Activated CD8-positive, alpha-beta memory T cell treated with anti-CD3 and anti-CD28 coated beads, Interleukin-2, amount 50 U/mL, for 24 hours (primary cell): ENCODE results near the gene UNG.
"Not testable (repeated sequence)": the region's sequence is repeated elsewhere in the genome, so short reads cannot be mapped to it uniquely, and the experiment has no call there.

Source experiments
- DNase-seq: peaks from one replicate; pipeline ENCODE4 v3.0.0-alpha.2; 2020; ENCODE audit errors: extremely low read depth

UNG gene

DNA sequence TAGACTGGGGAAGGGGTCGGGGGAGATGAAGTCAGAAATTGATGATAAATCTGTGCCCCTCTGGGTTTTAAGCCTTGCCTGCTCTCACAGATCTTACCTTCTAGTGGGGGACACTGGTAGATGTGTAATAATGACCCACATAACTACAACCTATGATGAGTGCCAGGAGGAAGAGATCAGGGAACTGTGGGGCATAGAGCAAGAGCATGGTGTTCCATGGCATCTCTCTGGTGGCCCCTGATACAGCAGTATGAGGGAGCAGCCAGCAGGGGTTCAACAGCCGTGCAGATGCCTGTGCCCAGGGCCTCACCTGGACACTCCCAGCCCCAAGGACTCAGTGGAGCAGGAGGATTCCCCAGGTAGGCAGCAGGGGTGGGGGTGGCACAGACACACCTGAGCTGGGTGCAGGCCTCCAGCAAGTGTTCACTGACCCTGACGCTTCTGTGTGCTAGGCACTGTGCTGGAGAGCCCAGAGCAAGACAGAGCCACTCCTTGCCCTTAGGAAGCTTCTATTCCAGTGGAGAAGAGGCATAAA, 24.0 kb downstream of the UNG start:
- DNase-seq = no peak

DNA sequence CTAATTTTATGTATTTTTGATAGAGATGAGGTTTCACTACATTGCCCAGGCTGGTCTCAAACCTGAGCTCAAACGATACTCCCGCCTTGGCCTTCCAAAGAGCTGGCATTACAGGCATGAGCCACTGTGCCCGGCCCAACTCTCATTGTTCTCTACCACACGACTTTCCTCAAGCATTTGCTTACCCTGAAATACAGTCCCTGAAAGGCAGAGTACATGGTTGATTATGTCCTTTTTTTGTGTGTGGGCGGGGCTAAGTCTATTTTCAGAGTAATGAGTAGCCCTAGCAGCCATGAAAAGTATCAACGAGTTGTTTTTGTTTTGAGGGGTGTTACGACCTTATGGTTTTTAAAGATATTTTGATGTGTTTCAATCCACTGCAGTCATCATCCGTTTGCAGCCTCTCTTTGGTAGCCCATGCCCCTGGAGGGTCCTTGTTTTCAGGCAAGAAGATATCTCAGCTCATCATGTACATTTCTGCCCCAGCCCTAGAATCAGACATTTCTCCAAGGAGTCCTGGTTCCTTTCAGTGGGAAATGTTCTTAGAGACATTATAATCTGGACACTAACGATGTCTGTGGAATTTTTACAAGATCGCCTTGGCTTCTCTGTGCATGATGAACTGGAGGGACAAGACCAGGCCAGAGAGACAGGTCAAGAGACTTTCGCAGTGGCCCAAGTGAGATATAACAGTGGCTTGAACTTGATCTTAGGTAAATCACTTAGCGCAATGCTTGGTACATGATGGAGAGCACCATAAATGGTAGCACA, 27.7 kb downstream of the UNG start:
- DNase-seq = no peak

DNA sequence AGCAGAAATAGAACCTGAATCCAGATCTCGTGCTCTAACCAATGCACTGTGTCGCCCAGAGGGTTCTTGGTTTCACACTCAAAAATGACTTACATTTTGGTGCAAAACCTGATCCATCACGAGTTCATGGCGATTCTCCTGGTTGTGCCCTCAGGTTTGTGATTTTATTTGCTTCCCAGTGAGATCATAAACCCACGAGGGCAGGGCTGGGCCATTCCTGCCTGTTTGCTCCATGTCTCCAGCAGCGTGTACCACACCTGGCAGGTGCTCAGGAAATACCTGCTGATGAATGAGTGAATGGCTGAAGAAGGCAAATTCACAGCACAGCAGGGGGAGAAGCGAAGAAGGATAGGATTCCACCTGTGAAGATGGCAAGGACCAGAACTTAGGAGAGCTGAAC, 28.4 kb downstream of the UNG start:
- DNase-seq = no peak

DNA sequence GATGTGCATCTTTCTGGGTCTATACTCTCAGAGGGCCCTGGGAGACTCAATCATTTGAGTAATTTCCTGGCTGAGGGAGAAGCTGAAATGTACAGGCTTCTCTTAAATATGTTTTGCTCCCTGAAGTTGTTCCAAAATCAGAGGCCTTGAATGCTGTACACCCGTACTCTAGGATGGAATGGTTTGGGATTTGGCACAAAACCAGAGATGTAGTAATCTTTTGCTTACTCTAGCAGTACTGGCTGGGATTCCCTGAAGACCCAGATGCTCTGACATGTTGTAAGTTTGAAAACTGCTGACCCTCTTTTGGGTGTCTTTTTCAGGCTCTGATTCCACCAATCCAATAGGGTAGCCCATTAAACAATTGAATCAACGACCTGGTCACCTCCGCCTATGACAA, 29.4 kb downstream of the UNG start:
- no peak for DNase-seq

DNA sequence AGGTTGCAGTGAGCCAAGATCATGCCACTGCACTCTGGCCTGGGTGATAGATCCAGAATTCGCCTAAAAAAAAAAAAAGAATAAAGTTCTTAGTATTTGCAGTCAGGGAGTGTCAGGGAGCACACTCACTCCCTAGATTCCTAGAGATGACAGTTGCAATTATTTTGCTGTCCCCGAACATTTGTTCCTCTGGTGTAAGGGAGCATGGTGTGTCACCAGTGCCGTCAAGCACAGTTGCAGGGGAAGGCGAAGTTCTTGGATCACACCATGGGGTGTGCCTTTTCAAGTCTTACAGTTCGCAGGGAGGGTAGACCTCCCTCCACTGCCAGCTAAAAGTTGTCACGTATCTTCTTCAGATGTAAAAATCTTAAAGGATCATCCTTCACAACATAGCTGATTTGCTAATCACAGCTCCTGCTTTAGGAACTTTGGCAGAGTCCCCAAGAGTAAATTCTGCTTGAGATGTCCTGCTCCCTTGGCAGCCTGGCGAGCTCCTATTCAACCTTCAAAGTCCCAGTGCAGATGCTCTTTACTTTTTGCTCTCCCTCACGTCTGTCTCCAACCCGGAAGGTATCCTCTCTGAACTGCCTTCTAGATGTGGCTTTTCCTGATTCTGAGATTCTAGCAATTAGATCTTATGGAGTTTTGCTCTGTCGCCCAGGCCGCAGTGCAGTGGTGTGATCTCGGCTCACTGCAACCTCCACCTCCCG, 30.3 kb downstream of the UNG start:
- DNase-seq = no peak

DNA sequence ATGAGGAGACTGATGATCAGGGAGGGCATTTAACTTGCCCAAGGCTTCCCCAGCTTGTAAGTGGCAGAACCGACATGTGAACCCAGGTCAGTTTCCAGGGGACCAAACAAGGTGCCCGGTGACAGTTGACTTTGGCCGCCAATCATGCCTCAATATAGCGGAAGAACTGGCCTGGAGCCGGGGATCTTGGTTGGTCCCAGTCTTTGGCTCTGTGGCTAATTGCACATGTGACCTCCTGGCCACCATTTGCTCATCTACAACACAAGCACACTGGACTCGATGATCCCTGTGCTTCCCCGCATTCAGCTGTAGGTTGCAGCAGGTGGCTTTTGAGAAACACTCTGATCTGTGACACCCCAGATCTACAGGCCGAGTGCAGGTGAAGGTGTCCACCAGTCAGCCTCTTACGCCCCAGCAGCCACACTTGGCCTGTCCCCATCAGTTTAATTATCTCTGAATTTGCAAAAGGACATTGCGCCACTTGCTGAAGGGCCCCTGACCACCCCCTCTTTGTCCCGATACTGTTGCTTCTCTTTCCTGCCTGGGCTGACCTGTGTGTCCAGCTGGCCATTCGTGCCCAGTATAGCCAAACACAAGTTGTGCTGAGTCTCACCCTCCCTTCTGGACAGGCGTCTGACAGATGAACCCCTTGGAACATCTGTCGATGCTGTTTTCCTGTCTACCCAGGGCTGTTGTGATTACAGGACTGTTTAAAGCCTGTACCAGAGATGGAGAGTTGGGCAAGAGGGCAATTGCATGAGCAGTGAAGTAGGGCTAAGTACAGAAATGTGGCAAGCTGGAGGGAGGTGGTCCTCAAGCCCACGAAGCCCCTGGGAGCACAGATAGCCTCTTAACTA, 33.1 kb downstream of the UNG start:
- DNase-seq = no peak

DNA sequence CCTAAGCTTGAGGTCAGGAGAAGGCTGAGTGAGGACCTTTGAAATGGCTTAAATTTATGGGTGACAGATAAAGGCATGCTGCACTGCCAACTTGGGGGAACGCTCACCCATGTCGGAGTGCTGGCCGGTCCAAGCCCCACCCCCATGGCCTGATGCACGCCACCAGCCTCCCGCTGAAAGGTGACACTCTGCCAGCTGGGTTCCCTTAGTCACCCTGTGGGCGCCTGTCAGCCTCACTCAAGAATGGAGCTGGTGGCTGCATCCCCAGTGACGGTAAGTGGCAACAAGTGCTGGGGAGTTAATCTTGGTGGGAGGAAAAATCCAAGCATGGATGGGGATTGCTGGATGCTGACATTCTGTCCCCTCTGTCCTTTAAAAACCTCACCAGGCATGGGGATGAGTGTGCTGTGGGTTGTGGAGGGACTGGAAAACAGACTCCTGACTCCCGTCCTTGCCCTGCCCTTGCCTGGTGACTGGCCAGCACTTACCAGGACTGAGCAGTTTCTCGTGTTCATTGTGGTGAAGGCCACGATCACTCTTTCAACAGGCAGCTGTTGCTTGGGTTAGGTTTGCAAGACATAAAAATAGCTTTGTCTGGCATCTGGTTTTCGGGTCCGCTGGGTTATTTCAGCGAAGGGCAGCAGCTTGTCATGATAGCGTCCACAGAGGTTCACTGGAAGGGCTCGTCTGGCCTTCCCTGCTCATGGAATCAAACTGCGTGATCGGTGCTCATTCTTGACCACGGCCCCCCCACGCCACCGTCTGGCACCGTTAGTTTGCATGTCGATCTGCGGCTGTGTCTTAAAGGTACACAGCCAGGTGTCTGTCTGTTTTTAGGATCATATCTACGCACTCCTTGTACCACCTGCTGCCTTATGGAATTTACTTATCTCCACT, 34.0 kb downstream of the UNG start:
- DNase-seq = no peak

DNA sequence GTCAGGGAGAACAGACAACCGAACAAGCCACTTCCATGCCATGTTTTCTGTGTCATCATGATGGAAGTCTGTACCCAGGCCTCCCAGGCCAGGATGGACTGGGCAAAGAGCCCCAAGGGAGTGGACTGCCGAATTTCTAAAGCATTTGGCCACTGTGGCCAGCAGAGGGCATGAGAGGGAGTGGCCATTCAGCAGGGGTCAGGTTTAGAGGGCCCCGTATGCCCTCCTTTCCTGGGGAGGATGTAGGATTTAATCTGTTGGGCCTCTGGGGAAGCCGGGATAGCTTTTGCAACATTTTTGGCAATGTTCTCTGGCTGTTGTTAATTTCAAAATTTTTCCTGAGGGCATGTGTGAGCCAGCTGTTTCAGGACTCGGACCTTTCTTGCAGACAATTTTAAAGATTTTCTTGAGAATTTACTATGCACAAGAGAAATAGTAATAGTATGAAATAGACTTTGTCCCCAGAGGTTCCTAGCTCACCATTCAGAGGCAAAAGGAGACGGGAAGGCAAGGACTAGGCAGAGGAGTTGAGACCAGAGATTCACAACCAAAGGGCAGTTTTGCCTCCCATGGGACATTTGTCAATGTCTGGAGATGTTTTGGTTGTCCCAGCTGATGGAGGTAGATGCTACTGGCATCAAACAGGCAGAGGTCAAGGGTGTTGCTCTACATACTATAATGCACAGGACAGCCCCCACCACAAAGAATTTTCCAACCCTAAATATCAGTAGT, 37.0 kb downstream of the UNG start:
- DNase-seq = no peak

DNA sequence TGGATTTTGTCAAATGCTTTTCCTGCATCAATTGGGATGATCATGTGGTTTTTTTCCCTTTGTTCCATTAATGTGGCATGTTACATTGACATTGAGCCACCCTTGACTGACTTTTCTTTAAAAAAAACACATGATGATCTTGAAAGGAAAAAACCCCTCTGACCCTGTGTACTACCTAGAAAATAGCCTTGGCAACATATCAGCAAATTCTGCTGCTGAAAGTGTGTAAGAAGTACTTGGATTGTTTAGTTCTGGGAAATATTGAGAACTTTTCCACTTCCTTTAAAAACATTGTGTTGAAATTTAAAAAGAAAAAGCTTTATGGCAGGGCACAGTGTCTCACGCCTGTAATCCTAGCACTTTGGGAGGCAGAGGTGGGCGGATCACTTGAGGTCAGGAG, 39.7 kb downstream of the UNG start:
- no peak for DNase-seq

DNA sequence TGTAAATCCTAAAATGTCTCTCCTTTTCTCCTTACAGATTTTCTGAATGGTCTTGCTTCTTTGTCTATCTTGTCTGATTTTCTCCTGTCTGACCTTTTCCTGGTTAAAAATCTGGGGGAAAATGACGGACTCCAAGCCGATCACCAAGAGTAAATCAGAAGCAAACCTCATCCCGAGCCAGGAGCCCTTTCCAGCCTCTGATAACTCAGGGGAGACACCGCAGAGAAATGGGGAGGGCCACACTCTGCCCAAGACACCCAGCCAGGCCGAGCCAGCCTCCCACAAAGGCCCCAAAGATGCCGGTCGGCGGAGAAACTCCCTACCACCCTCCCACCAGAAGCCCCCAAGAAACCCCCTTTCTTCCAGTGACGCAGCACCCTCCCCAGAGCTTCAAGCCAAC, 42.0 kb downstream of the UNG start:
- no peak for DNase-seq

DNA sequence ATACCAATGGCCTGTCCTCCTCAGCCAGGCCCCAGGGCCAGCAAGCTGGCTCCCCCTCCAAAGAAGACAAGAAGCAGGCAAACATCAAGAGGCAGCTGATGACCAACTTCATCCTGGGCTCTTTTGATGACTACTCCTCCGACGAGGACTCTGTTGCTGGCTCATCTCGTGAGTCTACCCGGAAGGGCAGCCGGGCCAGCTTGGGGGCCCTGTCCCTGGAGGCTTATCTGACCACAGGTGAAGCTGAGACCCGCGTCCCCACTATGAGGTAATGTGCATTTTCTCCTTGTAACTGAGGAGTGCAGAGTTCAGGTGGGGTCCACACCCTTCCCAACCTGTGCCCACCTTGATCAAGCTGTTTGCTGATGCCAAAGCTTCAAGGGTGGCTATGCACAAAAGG, 42.4 kb downstream of the UNG start:
- no peak for DNase-seq

DNA sequence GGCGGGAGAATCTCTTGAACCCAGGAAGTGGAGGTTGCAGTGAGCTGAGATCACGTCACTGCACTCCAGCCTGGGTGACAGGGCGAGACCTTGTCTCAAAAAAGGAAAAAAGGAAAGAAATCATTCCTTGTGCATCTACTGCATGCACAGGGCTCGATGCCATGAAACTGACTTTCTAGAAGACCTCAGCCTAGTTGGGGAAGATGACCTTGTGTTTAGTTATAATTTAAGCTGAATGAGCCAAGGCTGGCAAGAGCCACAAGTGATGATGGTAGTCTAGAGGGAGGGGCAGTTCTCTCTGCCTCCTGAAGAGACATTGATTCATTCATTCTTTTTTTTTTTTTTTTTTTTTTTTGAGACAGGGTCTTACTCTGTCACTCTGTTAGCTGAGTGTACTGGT, 43.2 kb downstream of the UNG start:
- DNase-seq = no peak

DNA sequence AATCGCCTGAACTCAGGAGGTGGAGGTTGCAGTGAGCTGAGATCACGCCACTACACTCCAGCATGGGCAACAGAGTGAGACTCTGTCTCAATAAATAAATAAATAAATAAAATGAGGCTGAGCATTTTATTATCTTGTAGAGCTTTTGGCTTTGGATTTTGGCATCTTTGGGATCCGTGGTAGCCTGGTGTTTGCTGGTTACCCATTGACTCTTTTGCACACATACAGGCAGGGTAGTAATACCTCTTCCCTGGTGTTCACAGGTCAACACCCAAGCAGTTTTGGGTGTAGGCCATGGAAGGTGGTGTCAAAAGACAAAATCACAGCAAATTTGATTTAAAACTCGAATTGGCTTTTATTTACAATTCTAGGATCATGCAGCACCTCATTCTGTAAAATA, 46.8 kb downstream of the UNG start:
- no peak for DNase-seq

DNA sequence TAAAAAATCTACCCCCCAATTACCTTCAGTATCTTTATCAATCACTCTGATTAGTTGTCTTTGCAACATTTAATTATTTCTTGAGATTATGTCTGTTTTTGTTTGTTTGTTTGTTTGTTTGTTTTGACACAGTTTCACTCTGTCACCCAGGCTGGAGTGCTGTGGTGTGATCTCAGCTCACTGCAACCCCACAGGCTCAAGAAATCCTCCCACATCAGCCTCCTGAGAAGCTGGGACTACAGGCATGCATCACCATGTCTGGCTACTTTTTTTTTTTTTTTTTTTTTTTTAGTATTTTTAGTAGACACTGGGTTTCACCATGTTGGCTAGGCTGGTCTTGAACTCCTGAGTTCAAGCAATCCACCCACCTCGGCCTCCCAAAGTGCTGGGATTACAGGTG, 49.7 kb downstream of the UNG start:
- DNase-seq = not testable (repeated sequence)

DNA sequence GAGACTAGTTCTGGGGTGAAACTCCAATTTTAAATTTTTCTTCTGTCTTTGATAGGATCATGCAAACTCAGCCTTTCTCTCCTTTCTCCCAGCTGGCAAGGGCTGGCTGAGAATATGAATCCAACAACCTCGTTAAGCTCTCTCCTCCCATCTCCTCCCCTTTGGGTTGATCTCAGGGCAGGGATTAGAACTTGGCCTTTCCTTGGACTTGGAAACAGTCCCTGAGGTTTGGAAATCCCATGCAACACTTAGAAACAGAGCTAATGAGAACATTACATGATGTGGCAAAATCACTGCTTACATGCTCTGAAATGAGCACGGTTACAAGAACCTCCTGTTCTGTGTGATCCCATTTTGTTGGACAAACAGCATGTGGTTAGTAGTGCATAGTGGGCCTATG, 50.6 kb downstream of the UNG start:
- DNase-seq = no peak

DNA sequence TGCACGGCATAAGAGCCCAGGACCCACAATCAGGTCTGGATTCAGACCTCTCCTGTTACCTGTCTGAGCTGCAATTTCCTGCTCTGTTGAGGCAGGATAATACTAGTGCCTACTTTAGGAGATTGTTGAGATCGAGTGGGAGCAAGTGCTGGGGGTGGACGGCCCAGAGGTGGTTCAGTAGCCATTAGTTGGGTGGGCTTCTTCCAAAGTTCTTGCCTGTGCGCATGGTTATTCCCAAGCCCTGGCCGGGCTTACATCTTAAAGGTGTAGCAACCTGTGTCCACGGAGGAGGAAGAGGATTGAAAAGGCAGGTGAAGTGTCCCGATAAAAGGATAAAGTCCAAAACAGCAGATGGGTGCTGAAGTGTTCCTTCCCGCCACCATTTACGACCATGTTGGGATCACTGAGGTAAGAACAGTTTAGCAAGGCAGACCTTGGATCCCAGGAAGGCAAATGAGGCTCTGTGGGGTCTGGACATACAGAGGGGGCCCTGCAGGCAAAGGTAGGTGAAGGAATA, 52.8 kb downstream of the UNG start:
- DNase-seq = no peak

DNA sequence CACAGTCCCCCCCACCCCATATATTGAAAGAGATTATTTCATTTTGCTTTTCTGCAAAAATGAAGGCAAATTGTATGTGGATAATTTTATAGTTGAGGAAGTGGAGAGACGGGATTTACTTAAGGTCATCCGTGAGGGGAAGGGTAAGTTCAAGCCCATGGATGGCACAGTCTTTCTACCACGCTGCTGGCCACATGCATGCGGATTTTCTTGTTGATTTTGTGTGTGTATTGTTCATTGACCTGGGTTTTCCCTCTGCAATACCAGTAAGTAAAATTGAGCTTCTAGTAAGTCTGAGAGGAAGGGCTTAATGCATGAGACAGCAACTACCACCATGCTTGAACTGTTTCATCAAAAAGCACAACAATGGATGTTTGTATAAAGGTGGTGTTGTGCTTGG, 54.1 kb downstream of the UNG start:
- no peak for DNase-seq

DNA sequence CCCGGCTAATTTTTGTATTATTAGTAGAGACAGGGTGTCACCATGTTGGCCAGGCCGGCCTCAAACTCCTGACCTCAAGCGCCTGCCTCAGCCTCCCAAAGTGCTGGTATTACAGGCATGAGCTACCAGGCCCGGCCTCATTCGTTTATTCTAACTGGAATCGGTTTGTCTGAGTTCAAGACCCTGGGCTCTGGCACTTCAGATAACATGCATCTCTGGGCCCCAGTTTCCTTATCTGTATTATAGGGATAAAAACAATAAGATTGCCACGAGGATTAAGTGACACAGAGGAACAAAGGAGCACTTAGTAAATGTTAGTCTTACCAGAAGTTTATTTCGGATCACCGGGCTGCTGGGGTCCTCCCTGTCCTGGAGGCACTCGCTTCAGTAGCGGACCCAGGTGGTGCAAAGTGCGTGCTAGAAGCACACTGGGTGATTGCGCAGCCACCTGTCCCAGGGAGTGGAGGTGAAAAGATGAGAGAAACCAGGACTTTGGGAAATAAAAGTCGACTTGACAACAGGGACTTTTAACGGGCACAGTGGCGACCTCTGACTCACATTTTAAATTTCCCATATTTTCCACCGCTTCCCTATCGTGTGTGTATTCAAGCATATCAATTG, 56.5 kb downstream of the UNG start:
- no peak for DNase-seq

DNA sequence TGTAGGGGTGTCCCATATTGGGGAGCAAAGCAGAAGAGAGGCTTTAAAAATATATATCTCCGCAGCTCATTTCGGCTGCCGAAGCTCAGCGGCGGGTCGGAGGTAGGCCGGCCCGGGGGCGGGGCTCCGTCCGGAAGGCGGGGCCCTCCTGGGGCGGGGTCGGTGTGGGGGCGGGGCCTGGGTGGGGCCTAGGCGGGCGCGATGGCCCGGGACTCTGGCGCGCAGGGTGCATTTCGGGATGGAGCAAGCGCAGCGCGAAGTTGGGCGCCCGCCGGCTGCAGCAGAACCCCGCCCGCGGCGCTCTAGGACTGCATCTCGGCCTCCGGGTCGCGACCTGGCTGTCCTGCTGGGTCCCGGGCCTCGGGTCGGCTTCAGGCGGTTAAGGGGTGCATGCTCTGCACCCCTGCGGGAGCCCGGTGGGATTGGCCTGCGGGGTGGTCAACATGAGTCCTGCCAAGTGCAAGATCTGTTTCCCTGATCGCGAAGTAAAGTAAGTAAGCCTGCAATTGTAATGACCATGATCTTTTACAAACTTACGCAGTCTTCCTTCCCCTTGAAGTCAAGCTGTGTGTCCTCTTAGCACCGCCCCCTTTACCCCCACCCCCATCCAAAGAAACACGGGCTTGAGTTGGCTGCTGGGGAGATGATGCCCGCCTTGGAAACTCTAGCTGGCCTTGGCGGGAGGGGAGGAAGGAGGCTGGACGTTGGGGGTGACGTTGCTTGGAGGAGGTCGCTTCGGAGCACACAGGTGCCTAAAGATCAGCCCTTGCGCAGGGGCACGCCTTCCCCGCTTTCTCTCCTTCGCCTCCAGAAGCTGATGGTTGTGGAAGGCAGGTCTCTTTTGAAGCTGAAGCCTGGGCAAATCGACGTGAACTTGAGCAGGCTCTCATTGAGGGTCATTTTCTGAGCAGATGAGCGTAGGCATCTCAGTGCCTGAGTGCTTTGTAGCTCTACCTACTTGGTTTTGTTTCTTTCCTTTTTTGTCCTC, 57.3 kb downstream of the UNG start:
- peak; percentile 39 for DNase-seq
